NCI-H82 treated with DMSO at 0.1 percent for 48 hours (cell line): ENCODE results near the gene ADCY1.
"Not testable (repeated sequence)": the region's sequence is repeated elsewhere in the genome, so short reads cannot be mapped to it uniquely, and the experiment has no call there.

Source experiments
- DNase-seq: peaks from one replicate; lab custom pipeline; 2025; ENCODE audit not compliant: unreplicated experiment; lab: John Stamatoyannopoulos, UW

ADCY1 gene

DNA sequence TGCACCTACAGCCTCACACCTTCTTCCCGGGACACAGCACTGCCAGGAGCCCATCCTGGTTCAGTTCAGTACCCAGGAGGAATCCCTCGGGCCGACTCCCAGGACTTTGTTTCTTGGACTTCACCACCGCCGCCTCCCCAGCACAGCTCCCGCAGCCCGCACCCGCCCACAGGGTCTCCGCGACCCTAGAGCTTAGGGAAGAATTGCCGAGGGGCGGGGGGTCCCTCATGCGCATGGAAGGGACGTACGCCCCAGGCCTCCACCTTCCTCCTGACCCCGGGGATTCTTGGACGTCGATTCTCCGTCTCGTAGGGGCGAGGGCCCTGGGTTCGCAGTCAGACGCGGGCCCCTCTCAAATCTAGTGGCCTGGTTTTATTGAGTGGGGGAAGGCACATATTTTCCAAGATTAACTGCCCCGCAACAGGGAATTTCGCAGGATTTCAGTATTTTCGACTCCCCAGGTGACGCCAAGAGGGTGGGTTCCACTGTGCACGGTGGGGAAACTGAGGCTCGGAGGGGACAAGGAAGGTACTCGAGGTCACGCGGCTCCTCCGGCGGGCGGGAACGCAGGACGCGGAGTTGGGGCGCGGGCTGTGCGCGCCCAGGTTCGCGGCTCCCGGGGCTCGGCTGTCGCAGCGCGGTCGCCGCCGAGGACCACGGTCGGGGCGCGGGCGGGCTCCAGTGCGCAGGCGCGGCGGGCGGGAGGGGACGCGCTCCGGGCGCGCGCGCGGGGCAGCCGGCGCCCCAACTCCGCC, at the start of gene ADCY1:
TSS of gene ADCY1 (plus strand) at position 708 of the 755 bp plus-strand sequence. CDS start 176 bp downstream, outside the sequence.
- no peak for DNase-seq

DNA sequence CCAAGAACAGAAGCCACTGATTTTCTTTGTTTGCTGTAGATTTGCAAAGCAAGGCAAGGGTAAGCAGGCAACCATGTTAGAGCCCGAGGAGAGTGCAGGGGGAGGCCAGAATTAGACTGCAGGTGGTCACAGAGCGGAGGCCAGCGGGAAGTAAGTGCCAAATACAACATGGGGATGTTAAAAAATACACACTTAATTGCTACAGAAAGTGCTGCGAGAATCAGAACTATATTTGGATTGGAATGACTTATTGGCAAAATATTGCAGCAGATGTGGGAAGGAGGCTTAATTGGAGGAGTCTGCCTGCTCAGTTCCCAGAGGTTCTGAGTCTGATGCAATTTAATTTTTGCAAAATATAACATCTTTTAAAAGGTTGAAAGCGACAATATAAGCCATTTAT, 49.7 kb upstream of the ADCY1 start:
- DNase-seq = no peak

- DNase-seq = no peak
Measured at GRCh38 chr7:45525057-45525456, 49.1 kb upstream of the ADCY1 start.

GRCh38 chr7:45543473-45543872, 30.7 kb upstream of the ADCY1 start:
- peak; percentile 9 for DNase-seq

- not testable (repeated sequence) for DNase-seq
Measured at GRCh38 chr7:45545105-45545710, 29.0 kb upstream of the ADCY1 start.

DNA sequence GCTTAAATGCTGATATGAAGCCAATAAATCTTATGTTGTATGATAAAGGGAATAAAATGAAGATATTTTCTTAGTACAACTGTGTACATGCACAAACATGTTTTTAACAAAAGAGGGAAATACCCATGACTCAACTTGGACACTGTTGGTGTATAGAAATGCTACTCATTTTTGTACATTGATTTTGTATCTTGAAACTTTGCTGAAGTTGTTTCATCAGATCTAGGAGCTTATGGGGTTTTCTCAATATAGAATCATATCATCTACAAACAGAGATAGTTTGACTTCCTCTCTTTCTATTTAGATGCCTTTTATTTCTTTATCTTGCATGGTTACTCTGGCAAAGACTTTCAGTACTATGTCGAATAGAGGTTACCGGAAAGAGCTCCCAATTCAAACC, 25.3 kb upstream of the ADCY1 start:
- DNase-seq = not testable (repeated sequence)

DNA sequence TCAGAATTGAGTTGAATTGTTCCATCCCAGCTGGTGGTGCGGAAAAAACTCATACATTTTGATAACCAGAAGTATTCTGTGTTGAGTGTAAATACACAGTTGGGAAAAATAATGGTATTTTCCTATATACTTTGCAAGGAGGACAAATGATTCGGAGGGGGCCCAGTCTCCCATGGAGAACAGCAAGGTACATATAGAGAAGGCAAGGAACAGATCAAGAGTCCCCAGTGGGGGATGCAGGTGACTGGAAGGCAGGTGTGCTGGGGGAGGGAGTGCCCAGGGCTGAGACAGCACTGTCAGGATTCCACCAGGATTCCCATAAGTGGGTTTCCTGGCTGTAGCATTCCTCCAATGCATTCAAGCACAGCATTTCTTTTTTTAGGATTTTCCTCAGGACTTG, 10.8 kb upstream of the ADCY1 start:
- no peak for DNase-seq

DNA sequence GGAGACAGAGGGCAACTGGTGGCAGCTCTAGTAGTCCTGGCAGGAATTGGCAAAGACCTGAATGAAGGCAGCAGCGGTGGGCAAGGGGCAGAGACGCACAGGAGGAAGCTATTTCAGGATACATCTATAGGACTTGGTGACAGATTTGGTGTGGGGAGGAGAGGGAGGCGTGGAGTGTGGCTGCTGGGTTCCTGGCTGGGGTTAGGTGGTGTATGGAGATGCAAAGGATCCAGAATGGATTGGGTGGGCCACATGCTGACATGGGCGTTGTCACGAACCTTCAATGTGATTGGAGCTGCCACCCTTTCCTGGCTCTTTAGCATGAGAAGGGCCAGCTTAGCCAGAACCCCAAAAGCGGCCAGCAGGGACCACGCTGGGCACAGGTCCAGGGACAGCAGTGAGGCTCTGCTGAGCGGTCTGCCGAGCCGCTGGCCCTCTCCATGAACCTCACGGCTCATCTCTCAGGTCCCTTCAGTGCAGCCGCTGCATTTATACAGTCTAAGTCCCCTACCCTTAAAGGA, 10.2 kb upstream of the ADCY1 start:
- peak; percentile 70 for DNase-seq

GRCh38 chr7:45564485-45564884, 9.7 kb upstream of the ADCY1 start:
- DNase-seq = peak; percentile 99

DNA sequence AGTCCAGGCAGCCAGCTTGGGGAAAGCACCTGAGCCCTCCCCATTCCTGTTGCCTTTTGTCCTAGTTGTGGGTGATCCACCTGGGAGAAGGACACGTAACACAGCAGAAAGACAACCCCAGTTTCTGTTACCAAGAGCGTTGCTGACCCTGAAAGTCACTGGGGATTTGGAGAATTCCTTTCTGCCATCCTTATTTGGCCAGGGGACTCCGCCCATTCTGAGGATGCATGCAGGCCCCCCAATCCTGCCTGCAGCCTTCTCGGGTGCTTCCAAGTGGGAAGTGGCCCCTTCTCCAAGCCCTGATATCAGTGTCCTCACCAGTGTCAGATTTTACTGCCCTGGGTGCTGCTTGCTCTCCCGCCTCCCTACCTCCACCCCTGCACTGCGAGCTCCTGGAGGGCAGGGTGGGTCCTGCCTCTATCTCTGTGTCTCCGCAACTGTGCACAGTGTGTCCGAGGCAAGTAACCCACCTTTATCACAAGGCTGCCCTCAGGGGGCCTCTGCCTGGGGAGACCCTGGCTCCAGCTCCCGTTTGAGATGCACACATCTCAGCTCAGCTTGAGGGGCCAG, 9.2 kb upstream of the ADCY1 start:
- DNase-seq = no peak

- DNase-seq = no peak
Measured at GRCh38 chr7:45566386-45566785, 7.8 kb upstream of the ADCY1 start.

DNA sequence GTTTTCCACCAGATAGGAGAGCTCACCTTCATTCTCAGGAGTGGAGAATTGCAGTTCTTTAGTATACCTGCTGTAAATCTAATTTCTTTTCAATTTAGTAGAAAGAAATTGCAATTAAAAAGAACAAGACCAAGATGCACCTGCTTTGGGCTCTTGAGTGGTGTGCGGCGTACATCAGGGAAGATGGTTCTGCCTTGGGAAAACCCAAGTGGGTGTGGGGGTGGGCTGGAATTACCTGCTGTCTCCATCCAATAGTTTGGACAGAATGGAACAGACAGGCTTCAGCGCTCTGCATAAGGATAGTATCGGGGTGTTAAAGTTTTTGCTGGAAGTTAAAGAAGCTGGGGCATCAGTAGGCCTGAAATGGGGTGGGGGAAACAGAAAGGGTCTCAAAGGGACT, 7.2 kb upstream of the ADCY1 start:
- no peak for DNase-seq

GRCh38 chr7:45567713-45568112, 6.5 kb upstream of the ADCY1 start:
- no peak for DNase-seq

DNA sequence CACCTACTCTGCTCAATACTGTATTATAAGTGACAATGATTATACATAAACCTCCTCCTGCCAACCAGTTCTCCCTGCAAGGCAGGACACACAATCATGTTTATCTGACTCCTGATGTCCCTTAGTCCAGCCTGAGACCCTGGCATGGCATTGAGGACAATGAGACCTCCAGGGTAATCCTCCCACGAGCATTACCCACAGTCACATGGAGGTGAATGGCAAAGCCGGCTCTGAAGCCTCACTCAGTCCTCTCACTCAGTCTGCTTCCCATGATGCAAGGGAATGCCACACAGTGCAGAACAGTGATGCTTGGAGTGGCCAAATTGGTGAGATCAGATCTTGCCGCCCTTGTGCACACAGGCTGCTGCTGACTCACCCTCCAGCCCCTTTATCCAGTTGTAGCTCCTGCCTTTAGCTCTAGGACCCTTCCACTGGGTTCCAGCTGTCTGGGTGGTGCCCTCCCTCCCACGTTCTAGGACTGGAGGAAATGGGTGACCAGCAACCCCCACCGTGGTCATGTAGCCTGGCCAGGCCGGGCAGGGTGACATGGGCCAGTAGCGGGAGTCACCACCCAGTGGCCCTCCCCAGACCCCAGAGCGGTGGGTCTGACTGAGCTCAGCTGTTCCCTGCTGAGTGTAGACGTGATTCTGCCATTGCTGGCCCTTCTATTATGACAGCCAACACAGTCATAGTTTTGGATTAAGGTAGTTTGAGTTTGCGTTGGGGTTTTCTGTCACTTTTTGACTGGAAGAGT, 5.5 kb upstream of the ADCY1 start:
- DNase-seq = no peak

DNA sequence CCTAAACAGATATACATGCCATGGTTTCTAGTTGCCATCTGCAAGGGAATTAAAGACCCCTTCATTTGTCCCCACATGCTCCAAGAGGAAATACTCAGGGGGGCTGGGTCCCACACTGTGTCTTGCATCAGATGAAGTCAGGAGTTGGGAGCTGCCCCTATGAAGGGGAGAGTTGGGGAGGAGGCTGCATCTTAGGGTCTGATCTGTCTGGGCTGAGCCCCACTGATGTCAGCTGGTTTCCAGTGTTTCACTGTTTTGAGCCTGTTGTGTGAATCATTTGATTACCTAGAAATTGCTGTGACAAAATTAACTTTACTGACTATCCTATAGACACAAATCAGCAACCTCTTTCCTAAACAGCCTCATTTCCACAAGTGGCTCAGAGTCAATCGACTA, 4.9 kb upstream of the ADCY1 start:
- no peak for DNase-seq

GRCh38 chr7:45570797-45571196, 3.4 kb upstream of the ADCY1 start:
- DNase-seq = no peak

DNA sequence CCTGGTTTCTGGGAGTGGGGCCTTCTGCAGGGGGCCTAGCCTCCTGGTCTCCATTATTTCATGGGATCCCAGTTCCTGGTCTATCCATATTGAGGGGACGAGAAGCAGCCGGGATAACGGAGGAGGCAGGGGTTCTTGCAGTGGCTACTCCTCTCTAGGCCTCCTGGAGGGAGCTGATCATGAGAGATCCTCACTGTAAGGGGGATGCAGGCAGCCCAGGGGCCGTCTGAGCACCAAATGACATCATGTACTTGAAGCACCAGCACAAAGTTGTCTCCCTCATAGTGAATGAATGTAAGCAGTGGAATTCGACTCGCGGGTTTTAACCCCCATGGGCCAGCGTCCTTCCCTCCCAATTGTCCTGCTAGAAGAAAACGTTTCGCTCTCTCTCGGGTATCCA, 964 bp upstream of the ADCY1 start:
- DNase-seq = no peak

DNA sequence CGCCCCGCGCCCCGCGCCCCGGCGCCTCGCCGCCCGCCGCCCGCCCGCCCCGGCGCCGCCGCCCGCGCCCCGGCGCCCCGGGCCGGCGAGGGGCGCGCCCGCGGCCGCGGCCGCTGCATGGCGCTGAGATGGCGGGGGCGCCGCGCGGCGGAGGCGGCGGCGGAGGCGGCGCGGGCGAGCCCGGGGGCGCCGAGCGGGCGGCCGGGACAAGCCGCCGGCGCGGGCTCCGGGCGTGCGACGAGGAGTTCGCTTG, 174 bp downstream of the ADCY1 start:
- DNase-seq = no peak

DNA sequence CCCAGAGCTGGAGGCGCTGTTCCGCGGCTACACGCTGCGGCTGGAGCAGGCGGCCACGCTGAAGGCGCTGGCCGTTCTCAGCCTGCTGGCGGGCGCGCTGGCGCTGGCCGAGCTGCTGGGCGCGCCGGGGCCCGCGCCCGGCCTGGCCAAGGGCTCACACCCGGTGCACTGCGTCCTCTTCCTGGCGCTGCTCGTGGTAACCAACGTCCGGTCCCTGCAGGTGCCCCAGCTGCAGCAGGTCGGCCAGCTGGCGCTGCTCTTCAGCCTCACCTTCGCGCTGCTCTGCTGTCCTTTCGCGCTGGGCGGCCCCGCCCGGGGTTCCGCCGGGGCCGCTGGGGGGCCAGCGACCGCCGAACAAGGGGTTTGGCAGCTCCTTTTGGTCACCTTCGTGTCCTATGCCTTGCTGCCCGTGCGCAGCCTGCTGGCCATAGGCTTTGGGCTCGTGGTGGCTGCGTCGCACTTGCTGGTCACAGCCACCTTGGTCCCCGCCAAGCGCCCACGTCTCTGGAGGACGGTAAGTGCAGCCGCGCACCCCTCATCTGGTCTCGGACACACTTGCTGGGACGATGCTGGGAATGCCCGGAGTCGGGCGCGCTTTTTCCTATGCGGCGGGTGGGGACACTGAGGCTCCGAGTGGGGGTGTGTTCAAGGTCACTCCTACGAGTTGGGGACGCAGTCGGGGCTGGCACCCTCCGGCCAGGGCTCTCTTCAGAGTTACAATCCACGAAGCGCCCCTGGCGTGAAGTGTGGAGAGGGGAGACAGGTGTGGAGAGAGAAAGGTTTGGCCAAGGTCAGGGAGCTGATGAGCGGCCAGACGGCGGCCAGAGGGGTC, 717 bp downstream of the ADCY1 start:
- no peak for DNase-seq

DNA sequence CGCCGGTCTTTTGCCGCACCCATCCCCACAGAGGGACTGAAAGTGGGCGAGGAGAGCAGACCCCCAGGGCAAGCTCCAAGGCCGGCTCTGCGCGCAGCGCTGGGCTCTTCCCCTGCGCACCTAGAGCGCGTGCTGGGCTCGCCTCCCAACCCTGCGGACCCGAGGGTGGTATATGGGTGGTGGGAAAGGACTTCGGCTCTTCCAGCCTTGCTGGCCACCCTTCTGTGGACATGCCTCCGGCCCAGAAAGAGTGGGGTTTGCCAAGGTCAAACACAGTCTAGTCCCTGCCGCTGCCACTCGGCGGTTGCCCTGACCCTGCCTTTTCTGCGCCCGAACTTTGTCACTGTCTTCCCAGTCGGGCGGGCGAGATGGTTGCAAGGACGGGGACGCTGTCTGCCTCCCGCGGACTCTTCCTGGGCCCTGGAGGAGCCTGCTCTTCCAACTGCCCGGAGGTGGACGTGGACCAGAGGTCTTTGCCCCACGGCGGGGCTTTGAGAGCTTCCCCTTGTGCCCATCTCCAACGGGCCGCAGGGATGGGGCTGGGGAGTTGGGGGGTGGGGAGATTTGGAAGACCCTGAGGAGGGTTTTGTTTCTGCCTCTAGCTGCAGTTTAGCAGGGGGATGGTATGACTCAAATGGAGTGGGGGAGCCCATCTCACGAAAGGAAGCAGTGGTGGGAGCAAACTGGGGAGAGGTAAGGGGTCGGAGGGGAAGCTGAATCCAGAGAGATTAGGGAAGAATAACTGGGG, 1.5 kb downstream of the ADCY1 start:
- no peak for DNase-seq
